OCI-LY7 (cell line): ENCODE measurements around the gene SCFD2.

Experiments used
- CTCF ChIP-seq: fragments of 200-600 bp; sonication (generic); conservative IDR thresholded peaks from 2 replicates; pipeline ENCODE4 v1.5.1; 2014; ENCODE audit warnings: mild to moderate bottlenecking, antibody characterized with exemption, low read length, moderate library complexity, mixed read lengths
- EZH2phosphoT487 ChIP-seq: fragments of 200-600 bp; sonication (generic); IDR thresholded peaks from 2 replicates; pipeline ENCODE4 v1.6.1; 2018; ENCODE audit warnings: low read depth, borderline replicate concordance, mild to moderate bottlenecking, mixed run types, antibody characterized with exemption, low read length, moderate library complexity, mixed read lengths

DNA sequence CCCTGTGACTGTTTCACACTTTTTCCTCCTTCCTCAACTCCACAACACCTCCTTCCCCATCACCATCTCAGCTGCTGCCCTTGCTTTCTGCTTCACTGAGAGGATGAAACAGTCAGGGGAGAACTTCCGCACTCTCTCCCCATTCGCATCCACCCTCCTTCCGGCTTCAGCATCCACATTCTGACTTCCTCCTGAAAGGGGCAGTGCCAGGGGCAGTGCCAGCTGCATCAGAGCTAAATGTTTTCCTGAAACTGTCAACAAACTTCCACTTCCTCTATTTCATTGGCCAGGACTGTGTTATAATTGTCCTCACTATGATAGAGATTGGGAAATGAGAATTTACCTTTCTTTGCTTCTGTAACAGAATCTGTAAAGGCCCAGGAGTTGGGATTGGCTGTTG is 521.9 kb downstream of the SCFD2 start:
- TF ChIP-seq CTCF = no peak
- TF ChIP-seq EZH2phosphoT487 = no peak
